Astrocyte (in vitro differentiated cells and primary cell): ENCODE measurements around the gene FGFR3. TPM values are rescaled to one million over a fixed set of nuclear protein-coding genes. Genes with fewer than 3 reads are reported as not detected.

Experiments used
- DNase-seq: peaks from one replicate; pipeline ENCODE4 v3.0.0-alpha.2; 2010; ENCODE audit warnings: low read depth
- FAIRE-seq: peaks from 2 replicates; lab custom pipeline; 2011; peaks lifted over from hg19 to GRCh38; lab: Jason Lieb, UNC
- H2AFZ ChIP-seq: 2 replicates; pipeline ENCODE4 v1.6.0; 2012; ENCODE audit warnings: low read depth, low read length, inconsistent platforms
- H3K27ac ChIP-seq: 2 replicates; pipeline ENCODE4 v1.5.1; 2011; ENCODE audit warnings: low read depth, low read length, inconsistent platforms
- H3K27me3 ChIP-seq: 2 replicates; pipeline ENCODE4 v1.6.0; 2011; ENCODE audit warnings: low read length, inconsistent platforms; ENCODE audit not compliant: insufficient read depth
- H3K36me3 ChIP-seq: 2 replicates; pipeline ENCODE4 v1.5.1; 2011; ENCODE audit warnings: low read length, inconsistent platforms; ENCODE audit not compliant: insufficient read depth
- H3K4me1 ChIP-seq: 2 replicates; pipeline ENCODE4 v1.5.1; 2011; ENCODE audit warnings: low read length, inconsistent platforms; ENCODE audit not compliant: insufficient read depth
- H3K4me2 ChIP-seq: 2 replicates; pipeline ENCODE4 v1.6.0; 2012; ENCODE audit warnings: low read length, inconsistent platforms
- H3K4me3 ChIP-seq: 2 replicates; pipeline ENCODE4 v1.5.1; 2011; ENCODE audit warnings: low read depth, mild to moderate bottlenecking, low read length, inconsistent platforms; ENCODE audit not compliant: insufficient read depth
- H3K79me2 ChIP-seq: 2 replicates; pipeline ENCODE4 v1.6.0; 2012; ENCODE audit warnings: mild to moderate bottlenecking, low read length, inconsistent platforms; ENCODE audit not compliant: insufficient read depth
- H3K9ac ChIP-seq: 2 replicates; pipeline ENCODE4 v1.6.0; 2012; ENCODE audit warnings: mild to moderate bottlenecking, low read length, inconsistent platforms
- H3K9me3 ChIP-seq: 2 replicates; pipeline ENCODE4 v1.5.1; 2012; ENCODE audit warnings: low read depth, mild to moderate bottlenecking, low read length, inconsistent platforms; ENCODE audit not compliant: insufficient read depth
- H4K20me1 ChIP-seq: 2 replicates; pipeline ENCODE4 v1.6.0; 2012; ENCODE audit warnings: low read length, inconsistent platforms; ENCODE audit not compliant: insufficient read depth
- H3K27ac Mint-ChIP-seq: one replicate; pipeline ENCODE4 v1.8.0; 2021; ENCODE audit warnings: mild to moderate bottlenecking, mixed read lengths; ENCODE audit not compliant: unreplicated experiment
- H3K27me3 Mint-ChIP-seq: one replicate; pipeline ENCODE4 v1.8.0; 2021; ENCODE audit warnings: low read depth, mixed read lengths; ENCODE audit not compliant: unreplicated experiment
- H3K36me3 Mint-ChIP-seq: one replicate; pipeline ENCODE4 v1.8.0; 2021; ENCODE audit warnings: low read depth, mixed read lengths; ENCODE audit not compliant: unreplicated experiment
- H3K4me1 Mint-ChIP-seq: one replicate; pipeline ENCODE4 v1.8.0; 2021; ENCODE audit warnings: low read depth, mixed read lengths; ENCODE audit not compliant: unreplicated experiment
- H3K4me3 Mint-ChIP-seq: one replicate; pipeline ENCODE4 v1.8.0; 2021; ENCODE audit warnings: mild to moderate bottlenecking, moderate library complexity, mixed read lengths; ENCODE audit not compliant: unreplicated experiment
- H3K9me3 Mint-ChIP-seq: one replicate; pipeline ENCODE4 v1.8.0; 2021; ENCODE audit warnings: mild to moderate bottlenecking, mixed read lengths; ENCODE audit not compliant: unreplicated experiment
- CTCF ChIP-seq: IDR thresholded peaks from 2 replicates; pipeline ENCODE4 v1.5.1; 2011; ENCODE audit warnings: low read depth, mild to moderate bottlenecking, inconsistent platforms, low read length, moderate library complexity; ENCODE audit not compliant: insufficient read depth
- EZH2 ChIP-seq: IDR thresholded peaks from 2 replicates; pipeline ENCODE4 v1.6.1; 2012; ENCODE audit warnings: mild to moderate bottlenecking, low read length, inconsistent platforms; ENCODE audit not compliant: insufficient read depth
- total RNA-seq: library from RNA; stranded (reverse); gene quantifications from 2 replicates; pipeline ENCODE4 v1.2.1, GENCODE V29; 2021

The FGFR3 gene
- total RNA-seq, 1 donor from 2014 or later = 3.9 TPM

- no peak overlapping the region for H3K4me3 ChIP-seq
- H3K9ac ChIP-seq = no peak overlapping the region
- Mint-ChIP-seq H3K4me1 (no peaks in the 10 kb centered on the region), H3K27ac (no peak overlapping the region), H3K36me3 (no peaks in the 10 kb centered on the region), H3K27me3 (peaks cover 5% of the 10 kb centered on the region), H3K9me3 (no peaks in the 10 kb centered on the region), H3K4me3 (no peak overlapping the region)
- no peak overlapping the region for H3K4me2 ChIP-seq
- H3K4me1 ChIP-seq = no peaks in the 10 kb centered on the region
- no peaks in the 10 kb centered on the region for H3K79me2 ChIP-seq
- H4K20me1 ChIP-seq = no peaks in the 10 kb centered on the region
- no peaks in the 10 kb centered on the region for H3K27me3 ChIP-seq
- DNase-seq = no peak
- no peak overlapping the region for H2AFZ ChIP-seq
- no peak overlapping the region for H3K27ac ChIP-seq
- H3K36me3 ChIP-seq = no peaks in the 10 kb centered on the region
- TF ChIP-seq CTCF (no peak), EZH2 (no peak)
- FAIRE-seq = no peak
- no peaks in the 10 kb centered on the region for H3K9me3 ChIP-seq
Measured at GRCh38 chr4:1802720-1803522, 9.8 kb downstream of the FGFR3 start.

- Histone ChIP-seq H3K4me1 (no peaks in the 10 kb centered on the region), H3K4me2 (no peak overlapping the region), H3K4me3 (no peak overlapping the region), H3K9me3 (no peaks in the 10 kb centered on the region), H3K79me2 (no peaks in the 10 kb centered on the region), H3K27ac (no peak overlapping the region), H3K9ac (no peak overlapping the region), H2AFZ (no peak overlapping the region), H3K27me3 (no peaks in the 10 kb centered on the region), H4K20me1 (no peaks in the 10 kb centered on the region), H3K36me3 (no peaks in the 10 kb centered on the region)
- Mint-ChIP-seq H3K27ac (no peak overlapping the region), H3K4me3 (no peak overlapping the region), H3K27me3 (peaks cover 4% of the 10 kb centered on the region), H3K4me1 (no peaks in the 10 kb centered on the region), H3K36me3 (no peaks in the 10 kb centered on the region), H3K9me3 (no peaks in the 10 kb centered on the region)
- DNase-seq = no peak
- no peak for FAIRE-seq
- TF ChIP-seq CTCF (no peak), EZH2 (no peak)
Measured at GRCh38 chr4:1803523-1804423, 10.7 kb downstream of the FGFR3 start.
